Activated CD8-positive, alpha-beta T cell treated with anti-CD3 and anti-CD28 coated beads for 36 hours (primary cell): Measurements from ENCODE around the gene CLVS2. TPM values are rescaled to one million over a fixed set of nuclear protein-coding genes. Genes with fewer than 3 reads are reported as not detected.

Experiments used
- ATAC-seq: fragments of 200-7000 bp; cut with Tn5 transposase; one replicate; pipeline ENCODE4 v1.10.0; 2021; ENCODE audit warnings: mild to moderate bottlenecking, moderate library complexity
- CTCF ChIA-PET: fragments of 350-600 bp; sonication (Branson Sonifier 250); formaldehyde crosslinking; loops from one replicate; lab custom pipeline; 2021; ENCODE audit warnings: antibody characterized with exemption; lab: Charles Lee
- POLR2A ChIA-PET: fragments of 350-600 bp; sonication (Branson Sonifier 250); formaldehyde crosslinking; loops from one replicate; lab custom pipeline; 2021; ENCODE audit warnings: antibody characterized with exemption; lab: Charles Lee
- DNase-seq: peaks from one replicate; pipeline ENCODE4 v3.0.0-alpha.2; 2020
- H3K27ac Mint-ChIP-seq: one replicate; pipeline ENCODE4 v1.8.0; 2021; ENCODE audit warnings: mild to moderate bottlenecking, mixed read lengths
- H3K27me3 Mint-ChIP-seq: one replicate; pipeline ENCODE4 v1.8.0; 2021; ENCODE audit warnings: mixed read lengths
- H3K36me3 Mint-ChIP-seq: one replicate; pipeline ENCODE4 v1.8.0; 2021; ENCODE audit warnings: low read depth, mixed read lengths
- H3K4me1 Mint-ChIP-seq: one replicate; pipeline ENCODE4 v1.8.0; 2021; ENCODE audit warnings: low read depth, mixed read lengths
- H3K4me3 Mint-ChIP-seq: one replicate; pipeline ENCODE4 v1.8.0; 2021; ENCODE audit warnings: mild to moderate bottlenecking, moderate library complexity, mixed read lengths
- H3K9me3 Mint-ChIP-seq: one replicate; pipeline ENCODE4 v1.8.0; 2021; ENCODE audit warnings: mixed read lengths
- intact Hi-C: fragments of 100-400 bp; cut with micrococcal nuclease; formaldehyde crosslinking; loops from one replicate; pipeline ENCODE4 v1.10.0; 2022
- total RNA-seq, 2 experiments: library from RNA; stranded (reverse); gene quantifications; one replicate each; pipeline ENCODE4 v1.2.3, GENCODE V29; 2021
- TF ChIP-seq, protein P1 (sequence below): fragments of 200-600 bp; IDR thresholded peaks from one replicate; pipeline ENCODE4 v1.8.0; 2022; ENCODE audit warnings: antibody characterized with exemption, mild to moderate bottlenecking

CLVS2 gene
- total RNA-seq, 2 experiments from 2014 or later, result not detected

- intact Hi-C loops, result no loop called here
- TF ChIP-seq, protein P1, sequence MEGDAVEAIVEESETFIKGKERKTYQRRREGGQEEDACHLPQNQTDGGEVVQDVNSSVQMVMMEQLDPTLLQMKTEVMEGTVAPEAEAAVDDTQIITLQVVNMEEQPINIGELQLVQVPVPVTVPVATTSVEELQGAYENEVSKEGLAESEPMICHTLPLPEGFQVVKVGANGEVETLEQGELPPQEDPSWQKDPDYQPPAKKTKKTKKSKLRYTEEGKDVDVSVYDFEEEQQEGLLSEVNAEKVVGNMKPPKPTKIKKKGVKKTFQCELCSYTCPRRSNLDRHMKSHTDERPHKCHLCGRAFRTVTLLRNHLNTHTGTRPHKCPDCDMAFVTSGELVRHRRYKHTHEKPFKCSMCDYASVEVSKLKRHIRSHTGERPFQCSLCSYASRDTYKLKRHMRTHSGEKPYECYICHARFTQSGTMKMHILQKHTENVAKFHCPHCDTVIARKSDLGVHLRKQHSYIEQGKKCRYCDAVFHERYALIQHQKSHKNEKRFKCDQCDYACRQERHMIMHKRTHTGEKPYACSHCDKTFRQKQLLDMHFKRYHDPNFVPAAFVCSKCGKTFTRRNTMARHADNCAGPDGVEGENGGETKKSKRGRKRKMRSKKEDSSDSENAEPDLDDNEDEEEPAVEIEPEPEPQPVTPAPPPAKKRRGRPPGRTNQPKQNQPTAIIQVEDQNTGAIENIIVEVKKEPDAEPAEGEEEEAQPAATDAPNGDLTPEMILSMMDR, result no peak
- Mint-ChIP-seq H3K27ac (no peak overlapping the region), H3K36me3 (no peaks in the 10 kb centered on the region), H3K4me1 (no peaks in the 10 kb centered on the region), H3K27me3 (no peaks in the 10 kb centered on the region), H3K4me3 (no peak overlapping the region), H3K9me3 (no peaks in the 10 kb centered on the region)
- ChIA-PET POLR2A (no interaction called here), CTCF (no interaction called here)
- ATAC-seq (no peak), DNase-seq (no peak)
Measured at GRCh38 chr6:123007885-123008284, 11.8 kb downstream of the CLVS2 start.

DNA sequence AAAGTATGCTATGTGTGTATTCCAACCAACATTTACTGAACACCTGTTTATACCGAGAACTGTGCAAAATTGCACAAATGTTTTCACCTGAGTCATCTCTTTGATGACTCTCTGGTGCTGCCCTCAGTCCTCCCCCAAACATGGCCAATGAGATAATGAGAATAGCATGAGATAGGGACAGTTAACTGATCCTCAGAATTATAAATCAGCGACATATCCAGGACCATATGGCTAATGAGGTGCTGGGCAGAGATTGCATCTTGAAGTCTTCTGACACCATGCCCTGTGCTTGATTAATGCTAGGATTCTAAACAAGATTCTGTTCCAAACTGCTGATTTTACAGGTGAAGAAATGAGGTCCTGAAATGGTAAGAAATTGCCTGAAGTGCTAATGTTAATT is 13.0 kb downstream of the CLVS2 start:
- H3K27ac Mint-ChIP-seq, result no peak overlapping the region
- no peak overlapping the region for H3K4me3 Mint-ChIP-seq
- H3K36me3 Mint-ChIP-seq, result no peaks in the 10 kb centered on the region
- intact Hi-C loops, result no loop called here
- H3K9me3 Mint-ChIP-seq, result no peaks in the 10 kb centered on the region
- no peak for ATAC-seq
- ChIA-PET CTCF (no interaction called here), POLR2A (no interaction called here)
- H3K4me1 Mint-ChIP-seq, result no peaks in the 10 kb centered on the region
- no peaks in the 10 kb centered on the region for H3K27me3 Mint-ChIP-seq
- DNase-seq, result no peak
- TF ChIP-seq, protein P1, result no peak

DNA sequence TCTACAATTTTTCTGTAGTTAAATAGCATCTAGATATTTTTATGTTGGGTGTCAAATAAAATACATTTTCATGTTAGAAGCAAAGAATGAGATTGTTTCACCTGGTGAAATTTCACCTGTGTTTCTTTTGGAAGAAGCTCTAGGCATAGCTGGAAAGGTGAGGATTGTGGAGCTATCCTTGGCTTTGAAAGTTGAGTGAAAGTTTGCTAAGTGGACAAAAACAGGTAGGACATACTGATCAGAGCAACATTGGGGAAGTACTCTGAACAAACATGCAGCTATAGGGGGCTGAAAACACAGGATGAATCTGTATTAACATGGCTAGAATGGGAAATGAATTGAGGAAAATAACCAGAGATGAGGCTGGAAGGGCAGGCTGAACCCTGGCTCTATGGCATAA is 18.8 kb downstream of the CLVS2 start:
- ChIA-PET POLR2A (interaction anchor here (0.6 kb wide), 1 partner anchor 1913 kb away, joined by 3 read pairs; no protein-coding TSS in a partner anchor), CTCF (no interaction called here)
- no peaks in the 10 kb centered on the region for H3K27me3 Mint-ChIP-seq
- TF ChIP-seq, protein P1, result no peak
- DNase-seq (no peak), ATAC-seq (no peak)
- no peak overlapping the region for H3K4me3 Mint-ChIP-seq
- H3K4me1 Mint-ChIP-seq, result no peaks in the 10 kb centered on the region
- intact Hi-C loops, result no loop called here
- H3K27ac Mint-ChIP-seq, result no peak overlapping the region
- H3K36me3 Mint-ChIP-seq, result no peaks in the 10 kb centered on the region
- peaks cover 2% of the 10 kb centered on the region for H3K9me3 Mint-ChIP-seq

- DNase-seq (no peak), ATAC-seq (no peak)
- Mint-ChIP-seq H3K4me1 (no peaks in the 10 kb centered on the region), H3K9me3 (peaks cover 2% of the 10 kb centered on the region), H3K36me3 (no peaks in the 10 kb centered on the region), H3K4me3 (no peak overlapping the region), H3K27me3 (no peaks in the 10 kb centered on the region), H3K27ac (no peak overlapping the region)
- POLR2A ChIA-PET, result no interaction called here
- intact Hi-C loops, result no loop called here
- TF ChIP-seq, protein P1, result no peak
- CTCF ChIA-PET, result no interaction called here
Measured at GRCh38 chr6:123016431-123017103, 20.5 kb downstream of the CLVS2 start.

GRCh38 chr6:123017104-123017682 is 21.2 kb downstream of the CLVS2 start:
- no peak for DNase-seq
- ATAC-seq, result no peak
- Mint-ChIP-seq H3K36me3 (no peaks in the 10 kb centered on the region), H3K27me3 (no peaks in the 10 kb centered on the region), H3K9me3 (peaks cover 2% of the 10 kb centered on the region), H3K27ac (no peak overlapping the region), H3K4me3 (no peak overlapping the region), H3K4me1 (no peaks in the 10 kb centered on the region)
- TF ChIP-seq, protein P1, result no peak
- ChIA-PET CTCF (no interaction called here), POLR2A (no interaction called here)
- intact Hi-C loops, result no loop called here
